SH-SY5Y (cell line): ENCODE measurements around the gene SLC12A7.

Experiments used
- GATA2 ChIP-seq: IDR thresholded peaks from 2 replicates; pipeline ENCODE4 v1.6.1; 2011; ENCODE audit warnings: mild to moderate bottlenecking, low read depth, low read length
- GATA3 ChIP-seq: IDR thresholded peaks from 2 replicates; pipeline ENCODE4 v1.6.1; 2011; ENCODE audit warnings: low read depth, mild to moderate bottlenecking, low read length, moderate library complexity

Gene SLC12A7

GRCh38 chr5:1091632-1092031 is 20.2 kb downstream of the SLC12A7 start:
- TF ChIP-seq GATA3 = no peak
- TF ChIP-seq GATA2 = no peak

- TF ChIP-seq GATA3 (no peak), GATA2 (no peak)
These were observed 21.3 kb downstream of the SLC12A7 start for GRCh38 chr5:1090538-1090937.

- TF ChIP-seq GATA2 (no peak), GATA3 (no peak)
These were observed 22.2 kb downstream of the SLC12A7 start for GRCh38 chr5:1089621-1090040.

- no peak for TF ChIP-seq GATA2
- TF ChIP-seq GATA3 = no peak
These were observed 22.7 kb downstream of the SLC12A7 start for GRCh38 chr5:1089146-1089545.

GRCh38 chr5:1088726-1089125 is 23.1 kb downstream of the SLC12A7 start:
- TF ChIP-seq GATA2 (no peak), GATA3 (no peak)

- TF ChIP-seq GATA3 (no peak), GATA2 (no peak)
These were observed 23.8 kb downstream of the SLC12A7 start for GRCh38 chr5:1088031-1088430.

- no peak for TF ChIP-seq GATA2
- TF ChIP-seq GATA3 = no peak
These were observed 24.4 kb downstream of the SLC12A7 start for GRCh38 chr5:1087428-1087827.

GRCh38 chr5:1086871-1087270 is 25.0 kb downstream of the SLC12A7 start:
- TF ChIP-seq GATA3 = no peak
- TF ChIP-seq GATA2 = no peak

- no peak for TF ChIP-seq GATA3
- no peak for TF ChIP-seq GATA2
These were observed 25.7 kb downstream of the SLC12A7 start for GRCh38 chr5:1086137-1086536.

GRCh38 chr5:1085391-1085790 is 26.5 kb downstream of the SLC12A7 start:
- no peak for TF ChIP-seq GATA3
- no peak for TF ChIP-seq GATA2

GRCh38 chr5:1083823-1084605 is 27.8 kb downstream of the SLC12A7 start:
- TF ChIP-seq GATA3 = no peak
- TF ChIP-seq GATA2 = no peak

GRCh38 chr5:1081519-1081918 is 30.3 kb downstream of the SLC12A7 start:
- TF ChIP-seq GATA3 = no peak
- no peak for TF ChIP-seq GATA2

- TF ChIP-seq GATA2 (no peak), GATA3 (no peak)
These were observed 31.4 kb downstream of the SLC12A7 start for GRCh38 chr5:1080432-1080831.

- TF ChIP-seq GATA2 (no peak), GATA3 (no peak)
These were observed 31.9 kb downstream of the SLC12A7 start for GRCh38 chr5:1079961-1080360.

GRCh38 chr5:1079486-1079885 is 32.4 kb downstream of the SLC12A7 start:
- TF ChIP-seq GATA3 (no peak), GATA2 (no peak)

GRCh38 chr5:1078851-1079250 is 33.0 kb downstream of the SLC12A7 start:
- TF ChIP-seq GATA3 (no peak), GATA2 (no peak)

- no peak for TF ChIP-seq GATA3
- no peak for TF ChIP-seq GATA2
These were observed 33.7 kb downstream of the SLC12A7 start for GRCh38 chr5:1078206-1078605.
